Progenitor cell of endocrine pancreas (in vitro differentiated cells): ENCODE results near the gene SRGAP1. TPM values are rescaled to one million over a fixed set of nuclear protein-coding genes. Genes with fewer than 3 reads are reported as not detected.

ENCODE experiments used
- DNase-seq: peaks from one replicate; pipeline ENCODE4 v3.0.0; 2021; ENCODE audit warnings: low spot score; ENCODE audit not compliant: unreplicated experiment
- H3K27ac Mint-ChIP-seq: 2 replicates; pipeline ENCODE4 v1.8.0; 2021; ENCODE audit warnings: mild to moderate bottlenecking, moderate library complexity, mixed read lengths
- H3K27me3 Mint-ChIP-seq: 2 replicates; pipeline ENCODE4 v1.8.0; 2021; ENCODE audit warnings: mixed read lengths
- H3K36me3 Mint-ChIP-seq: 2 replicates; pipeline ENCODE4 v1.8.0; 2022; ENCODE audit warnings: mixed read lengths; ENCODE audit not compliant: insufficient read depth
- H3K4me1 Mint-ChIP-seq: 2 replicates; pipeline ENCODE4 v1.8.0; 2021; ENCODE audit warnings: low read depth, mixed read lengths
- H3K4me3 Mint-ChIP-seq: 2 replicates; pipeline ENCODE4 v1.8.0; 2021; ENCODE audit warnings: low read depth, mild to moderate bottlenecking, moderate library complexity, mixed read lengths
- H3K9me3 Mint-ChIP-seq: 2 replicates; pipeline ENCODE4 v1.8.0; 2021; ENCODE audit warnings: low read depth, mixed read lengths
- total RNA-seq: library from RNA; stranded (reverse); gene quantifications from 2 replicates; pipeline ENCODE4 v1.2.1, GENCODE V29; 2021
- TF ChIP-seq, protein P1 (sequence below): fragments of 200-600 bp; sonication (generic); IDR thresholded peaks from one replicate; pipeline ENCODE4 v1.5.0; 2021; ENCODE audit warnings: antibody characterized with exemption, mild to moderate bottlenecking; ENCODE audit not compliant: unreplicated experiment

Gene SRGAP1
- total RNA-seq, 1 donor from 2014 or later: 23.1 TPM

DNA sequence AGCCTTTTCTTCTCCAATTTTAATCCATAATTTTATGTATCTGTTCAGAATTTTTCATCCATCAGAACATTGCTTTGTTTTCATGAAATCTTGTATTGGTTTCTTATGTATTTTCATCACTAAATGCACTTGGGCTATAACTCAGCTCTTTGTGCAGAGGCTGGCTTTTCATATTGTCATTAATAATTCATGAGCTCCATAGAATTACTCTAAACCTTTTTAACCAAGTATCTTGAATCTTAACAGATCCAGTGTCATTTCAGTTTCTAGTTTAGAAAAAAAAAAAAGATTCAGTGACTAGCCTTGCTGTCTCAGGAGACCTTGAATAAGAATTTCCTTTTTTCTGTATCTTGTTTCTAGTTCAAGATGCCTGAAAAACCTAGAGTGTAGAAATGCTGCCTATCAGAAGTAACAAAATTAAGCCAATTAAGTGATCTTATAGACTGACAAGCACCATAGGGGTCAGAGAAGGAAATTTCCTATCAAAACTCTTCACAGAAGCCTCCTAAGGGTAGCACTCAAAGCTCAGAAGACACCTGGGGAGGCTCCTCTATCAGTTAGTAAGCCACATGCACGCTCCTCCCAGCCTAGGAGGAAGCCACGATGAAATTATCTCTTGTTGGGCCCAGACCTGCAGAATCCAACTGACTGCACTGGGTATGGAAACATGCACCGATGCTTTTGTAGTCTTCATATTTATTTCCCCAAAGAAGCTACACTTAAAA, 214.2 kb downstream of the SRGAP1 start:
- TF ChIP-seq, protein P1, sequence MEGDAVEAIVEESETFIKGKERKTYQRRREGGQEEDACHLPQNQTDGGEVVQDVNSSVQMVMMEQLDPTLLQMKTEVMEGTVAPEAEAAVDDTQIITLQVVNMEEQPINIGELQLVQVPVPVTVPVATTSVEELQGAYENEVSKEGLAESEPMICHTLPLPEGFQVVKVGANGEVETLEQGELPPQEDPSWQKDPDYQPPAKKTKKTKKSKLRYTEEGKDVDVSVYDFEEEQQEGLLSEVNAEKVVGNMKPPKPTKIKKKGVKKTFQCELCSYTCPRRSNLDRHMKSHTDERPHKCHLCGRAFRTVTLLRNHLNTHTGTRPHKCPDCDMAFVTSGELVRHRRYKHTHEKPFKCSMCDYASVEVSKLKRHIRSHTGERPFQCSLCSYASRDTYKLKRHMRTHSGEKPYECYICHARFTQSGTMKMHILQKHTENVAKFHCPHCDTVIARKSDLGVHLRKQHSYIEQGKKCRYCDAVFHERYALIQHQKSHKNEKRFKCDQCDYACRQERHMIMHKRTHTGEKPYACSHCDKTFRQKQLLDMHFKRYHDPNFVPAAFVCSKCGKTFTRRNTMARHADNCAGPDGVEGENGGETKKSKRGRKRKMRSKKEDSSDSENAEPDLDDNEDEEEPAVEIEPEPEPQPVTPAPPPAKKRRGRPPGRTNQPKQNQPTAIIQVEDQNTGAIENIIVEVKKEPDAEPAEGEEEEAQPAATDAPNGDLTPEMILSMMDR: no peak
- no peak for DNase-seq

DNA sequence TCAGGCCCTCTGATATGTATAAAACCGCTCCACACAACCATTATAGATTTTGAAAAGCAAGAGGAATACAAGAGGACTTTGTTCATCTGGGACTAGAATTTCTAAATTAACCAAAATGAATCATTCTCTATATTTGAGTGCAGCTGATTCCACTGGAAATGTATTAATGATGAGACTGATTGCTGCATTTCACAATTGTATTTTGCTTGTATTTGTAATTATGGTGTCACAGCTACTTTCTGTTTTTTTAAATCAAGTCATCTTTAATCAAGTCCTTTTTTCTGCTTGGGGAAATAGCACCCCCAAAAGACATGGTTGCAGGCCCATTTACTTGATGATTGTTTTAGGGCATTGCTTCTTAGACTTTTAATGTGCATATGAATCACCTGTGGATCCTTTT, 215.2 kb downstream of the SRGAP1 start:
- TF ChIP-seq, protein P1: no peak
- no peak overlapping the region for H3K4me3 Mint-ChIP-seq
- peaks cover 6% of the 10 kb centered on the region for H3K9me3 Mint-ChIP-seq
- H3K36me3 Mint-ChIP-seq: peaks cover 6% of the 10 kb centered on the region
- no peak for DNase-seq
- no peak overlapping the region for H3K27ac Mint-ChIP-seq
- no peaks in the 10 kb centered on the region for H3K27me3 Mint-ChIP-seq
- peaks cover 4% of the 10 kb centered on the region for H3K4me1 Mint-ChIP-seq

More for the DNA sequence above, 214.2 kb downstream of the SRGAP1 start:
- Mint-ChIP-seq H3K4me1 (peaks cover 4% of the 10 kb centered on the region), H3K27ac (no peak overlapping the region), H3K27me3 (no peaks in the 10 kb centered on the region), H3K36me3 (peaks cover 6% of the 10 kb centered on the region), H3K9me3 (peaks cover 6% of the 10 kb centered on the region), H3K4me3 (no peak overlapping the region)

DNA sequence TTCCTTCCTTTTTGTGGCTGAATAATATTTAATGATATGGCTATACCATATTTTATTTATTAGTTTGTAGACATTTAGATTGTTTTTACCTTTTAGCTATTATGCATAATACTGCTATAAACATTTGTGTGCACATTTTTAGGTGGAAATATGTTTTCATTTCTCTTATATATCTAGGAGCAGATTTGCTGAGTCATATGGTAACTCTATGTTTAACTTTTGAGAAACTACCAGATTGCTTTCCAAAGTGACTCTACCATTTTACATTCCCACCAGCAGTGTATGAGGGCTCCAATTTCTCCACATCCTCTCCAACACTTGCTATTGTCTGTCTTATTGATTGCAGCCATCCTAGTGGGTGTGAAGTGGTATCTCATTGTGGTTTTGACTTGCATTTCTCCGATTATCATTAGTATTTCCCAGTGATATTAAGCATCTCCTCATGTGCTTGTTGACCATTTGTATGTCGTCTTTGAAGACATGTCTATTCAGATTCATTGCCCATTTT, 217.4 kb downstream of the SRGAP1 start:
- no peak for DNase-seq
- Mint-ChIP-seq H3K27ac (no peak overlapping the region), H3K4me3 (no peak overlapping the region), H3K36me3 (no peaks in the 10 kb centered on the region), H3K9me3 (no peaks in the 10 kb centered on the region), H3K4me1 (no peaks in the 10 kb centered on the region), H3K27me3 (no peaks in the 10 kb centered on the region)
- TF ChIP-seq, protein P1: no peak

DNA sequence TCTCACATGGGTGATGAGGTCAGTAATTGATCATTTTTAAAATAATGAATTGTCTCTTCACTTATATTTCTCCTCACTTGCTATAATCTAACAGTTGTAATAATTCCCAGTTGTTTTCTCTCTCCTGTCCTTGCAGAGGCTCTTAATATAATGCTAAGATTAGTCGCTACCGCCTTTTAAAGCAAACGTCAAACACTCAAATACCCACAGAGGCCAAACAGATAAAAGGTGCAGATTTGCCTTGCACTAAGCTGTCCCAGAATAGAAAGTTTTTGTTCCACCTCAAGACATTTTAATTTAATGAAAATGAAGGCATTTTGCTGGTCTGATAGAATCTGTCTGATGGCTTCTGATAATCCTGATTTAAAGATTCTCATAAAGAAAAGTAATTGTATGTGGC, 218.6 kb downstream of the SRGAP1 start:
- no peak overlapping the region for H3K4me3 Mint-ChIP-seq
- H3K27ac Mint-ChIP-seq: no peak overlapping the region
- DNase-seq: no peak
- H3K36me3 Mint-ChIP-seq: peaks cover 7% of the 10 kb centered on the region
- H3K27me3 Mint-ChIP-seq: no peaks in the 10 kb centered on the region
- TF ChIP-seq, protein P1: no peak
- no peaks in the 10 kb centered on the region for H3K4me1 Mint-ChIP-seq
- H3K9me3 Mint-ChIP-seq: no peaks in the 10 kb centered on the region

DNA sequence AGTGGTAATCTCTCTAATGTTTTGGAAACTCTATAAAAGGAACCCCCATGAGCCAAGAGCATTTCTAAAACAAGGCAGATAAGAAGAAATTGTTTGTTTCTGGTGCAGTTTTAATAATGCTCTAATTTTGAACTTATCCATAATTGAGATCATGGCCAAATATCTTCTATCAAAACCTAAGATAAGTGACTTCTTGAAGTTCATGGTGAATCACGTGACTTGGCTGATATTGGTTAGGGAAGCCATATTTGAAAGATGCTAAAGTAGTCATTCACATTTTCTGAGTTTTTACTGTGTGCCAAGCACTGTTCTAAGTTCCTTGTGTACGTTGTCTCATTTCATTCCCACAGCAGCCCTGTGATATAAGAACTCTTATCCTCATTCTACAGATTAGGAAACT, 219.7 kb downstream of the SRGAP1 start:
- Mint-ChIP-seq H3K36me3 (peaks cover 7% of the 10 kb centered on the region), H3K9me3 (no peaks in the 10 kb centered on the region), H3K27ac (no peak overlapping the region), H3K4me3 (no peak overlapping the region), H3K27me3 (no peaks in the 10 kb centered on the region), H3K4me1 (no peaks in the 10 kb centered on the region)
- TF ChIP-seq, protein P1: no peak
- no peak for DNase-seq
